NCI-H69 (cell line): Measurements from ENCODE around the gene SORCS1.
"Not testable (repeated sequence)": the region's sequence is repeated elsewhere in the genome, so short reads cannot be mapped to it uniquely, and the experiment has no call there.

ENCODE experiments used
- DNase-seq: peaks from one replicate; lab custom pipeline; 2025; lab: John Stamatoyannopoulos, UW

The SORCS1 gene

DNA sequence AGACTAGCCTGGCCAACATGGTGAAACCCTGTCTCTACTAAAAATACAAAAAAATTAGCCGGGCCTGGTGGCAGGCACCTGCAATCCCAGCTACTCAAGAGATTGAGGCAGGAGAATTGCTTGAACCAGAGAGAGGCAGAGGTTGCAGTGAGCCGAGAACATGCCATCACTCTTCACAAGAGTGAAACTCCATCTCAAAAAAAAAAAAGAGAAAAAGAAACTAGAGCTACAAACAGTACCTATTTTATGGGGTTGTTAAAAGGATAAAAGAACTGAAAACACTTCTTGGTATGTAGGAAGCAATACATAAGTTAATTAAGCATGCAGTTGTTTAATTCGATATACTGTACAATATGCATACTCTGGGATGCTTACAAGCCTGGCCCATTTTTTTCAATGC, 216.9 kb downstream of the SORCS1 start:
- DNase-seq: no peak

DNA sequence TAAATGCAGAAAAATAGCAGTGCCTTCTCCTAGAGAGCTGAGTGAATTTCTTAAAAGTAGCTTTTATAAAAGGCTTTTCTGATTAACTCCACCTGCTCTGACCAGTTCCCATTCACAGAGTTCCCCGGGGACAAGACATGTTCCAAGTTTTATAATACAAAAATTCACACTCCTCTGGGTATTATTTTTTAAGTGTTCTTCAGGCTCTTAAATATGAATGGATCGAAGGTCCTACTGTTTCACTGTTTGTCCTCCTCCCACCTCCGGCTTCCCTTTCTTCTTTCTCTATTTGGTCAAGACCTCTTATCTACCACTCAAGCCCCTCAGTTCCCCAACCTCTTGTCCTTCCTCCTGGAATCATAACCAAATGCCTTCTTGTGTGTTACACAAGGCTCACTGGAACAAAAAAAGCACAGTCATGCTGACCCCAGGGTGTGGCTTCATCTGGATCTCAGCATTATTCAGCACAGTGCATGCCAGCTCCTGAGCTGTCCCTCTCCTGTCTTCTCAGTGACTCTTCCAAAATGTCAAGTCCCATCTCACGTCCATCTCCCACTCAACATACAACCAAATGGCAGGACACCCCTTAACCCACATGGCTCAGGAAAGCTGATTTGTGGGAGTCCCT, 222.4 kb downstream of the SORCS1 start:
- no peak for DNase-seq

DNA sequence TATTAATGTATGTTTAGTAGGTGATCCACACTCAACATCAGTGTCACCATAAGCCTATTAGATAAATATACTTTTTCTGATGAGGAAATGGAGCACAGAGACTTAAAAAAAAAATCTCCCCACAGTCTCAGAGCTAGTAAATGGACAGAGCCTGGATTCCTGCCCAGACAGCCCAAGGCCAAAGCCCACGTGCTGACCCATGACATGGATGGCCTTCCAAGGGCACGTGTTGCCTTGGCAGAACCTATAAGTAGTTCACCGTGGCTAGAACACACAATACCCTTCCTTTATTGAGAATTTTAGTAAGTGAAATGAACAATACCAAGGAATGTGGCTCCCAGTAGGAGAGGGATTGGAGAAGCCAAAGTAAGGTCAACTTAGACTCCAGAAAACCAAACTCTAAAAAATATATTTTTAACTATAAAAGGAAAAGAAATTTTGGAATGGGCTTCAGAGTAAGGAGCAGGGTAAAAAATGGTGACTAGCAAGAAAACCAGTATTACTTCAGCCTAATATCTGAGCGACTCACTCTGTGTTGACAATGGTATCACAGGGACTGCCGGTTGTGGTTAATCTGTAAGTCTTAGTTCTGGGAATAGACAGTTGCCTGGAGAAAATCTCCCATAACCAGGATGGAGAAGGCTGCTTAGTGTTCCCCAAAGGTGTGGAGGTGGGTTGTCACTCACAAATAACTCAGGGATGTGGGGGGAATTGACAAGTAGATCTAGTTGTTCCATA, 223.0 kb downstream of the SORCS1 start:
- no peak for DNase-seq

DNA sequence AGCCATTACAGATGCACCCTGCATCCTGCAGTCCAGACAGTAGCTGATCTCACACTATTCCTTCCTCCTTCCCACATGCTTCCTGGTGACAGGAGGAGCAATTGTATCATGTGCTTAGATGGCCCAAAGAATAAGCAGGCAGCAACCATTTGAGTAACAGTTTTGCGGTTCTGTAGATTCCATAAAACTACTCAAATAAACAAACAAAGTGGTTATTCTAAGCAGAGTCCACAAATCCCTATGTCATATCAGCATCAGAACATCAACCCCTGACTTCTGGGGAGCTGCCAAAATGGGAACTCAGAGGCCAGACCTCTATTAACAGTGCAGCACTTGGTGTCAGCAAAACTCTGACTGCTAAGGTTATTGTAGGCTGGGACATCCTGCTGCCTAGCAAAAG, 226.0 kb downstream of the SORCS1 start:
- DNase-seq: no peak

DNA sequence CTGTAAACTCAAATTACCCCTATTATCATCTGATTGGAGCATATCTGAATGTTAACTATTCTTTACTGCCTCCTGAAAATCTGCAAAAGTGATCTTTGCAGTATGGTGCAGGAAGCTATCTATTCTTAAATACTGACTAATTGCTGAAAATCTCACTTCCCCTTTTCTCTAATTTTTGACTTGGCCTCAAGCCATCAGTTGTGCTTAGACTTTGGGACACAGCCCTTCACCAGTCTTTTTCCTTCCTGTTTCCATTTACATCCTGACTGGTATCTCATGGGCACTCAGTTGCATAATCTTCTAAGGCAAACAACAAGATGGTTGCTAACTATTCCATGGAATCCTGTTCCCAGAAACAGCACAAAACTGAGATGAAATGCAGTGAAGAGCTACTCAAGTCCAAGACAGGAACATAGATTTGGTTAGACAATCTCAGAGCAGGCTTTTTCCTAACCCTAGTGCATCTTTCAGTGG, 228.5 kb downstream of the SORCS1 start:
- DNase-seq: no peak

DNA sequence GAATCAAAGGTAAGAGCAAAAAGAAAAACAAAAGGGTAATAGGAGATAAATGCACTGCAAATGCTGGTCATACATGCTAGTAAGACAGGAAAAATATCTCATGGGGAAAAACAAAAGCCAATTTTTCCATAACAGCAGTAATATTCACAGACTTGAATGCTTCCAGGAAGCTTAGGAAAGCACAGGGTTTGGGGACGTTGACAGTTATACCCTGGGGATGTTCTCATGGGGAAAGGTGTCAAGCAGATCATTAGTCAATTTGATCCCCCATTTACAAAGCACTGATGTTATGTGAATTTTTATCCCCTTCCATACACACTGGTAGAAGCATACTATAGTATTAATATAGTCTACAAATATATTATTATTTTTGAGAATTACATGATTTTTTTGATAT, 232.7 kb downstream of the SORCS1 start:
- DNase-seq: no peak

DNA sequence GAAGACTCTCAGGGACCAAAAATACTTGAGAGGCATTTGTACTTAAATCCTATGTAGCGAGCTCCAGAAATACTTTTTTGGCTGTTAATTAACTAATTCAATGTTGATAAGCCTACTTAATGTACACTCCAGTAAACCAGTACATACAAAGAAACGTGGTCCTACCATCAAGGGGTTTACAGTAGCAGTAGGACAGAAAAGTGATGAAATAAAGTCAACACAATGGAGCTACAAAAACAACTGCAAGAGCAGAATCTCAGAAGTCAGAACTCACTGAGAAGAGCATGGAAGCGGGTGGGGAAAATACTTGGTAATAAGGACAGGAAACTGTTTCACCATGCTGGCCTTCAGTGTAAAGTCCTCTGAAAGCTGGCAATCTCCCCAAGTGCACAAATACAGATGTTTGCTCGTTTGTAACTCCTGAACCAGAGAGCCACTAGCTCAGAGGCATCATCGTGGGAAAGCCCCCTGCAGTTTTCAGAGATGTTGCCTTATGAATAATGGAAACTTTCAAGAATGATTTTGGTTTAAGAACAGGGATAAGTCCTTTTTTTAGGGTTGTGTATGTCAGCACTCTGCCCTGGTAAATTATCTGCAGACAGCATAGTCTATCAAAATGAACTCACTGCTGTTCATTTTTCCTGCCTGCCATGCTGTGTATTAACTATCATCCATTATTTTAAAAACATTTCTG, 233.2 kb downstream of the SORCS1 start:
- no peak for DNase-seq

DNA sequence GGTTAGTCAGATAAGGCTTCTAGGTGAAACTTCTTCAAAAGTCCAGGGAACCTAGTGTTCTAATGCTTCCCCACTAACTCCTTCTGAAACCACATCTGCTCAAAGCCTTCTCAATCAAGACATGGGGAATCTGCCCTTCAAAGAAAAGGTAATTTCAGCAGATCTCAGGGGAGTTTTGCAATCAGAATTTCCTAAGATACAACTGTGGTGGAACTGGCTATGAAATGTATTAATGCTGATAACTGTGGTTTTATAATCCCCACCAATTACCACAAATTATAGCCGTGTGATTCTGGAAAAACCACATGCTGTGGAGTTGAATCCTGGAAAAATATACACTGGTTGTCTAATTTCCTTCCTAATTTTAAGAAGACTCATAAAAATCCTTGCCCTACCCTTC, 233.8 kb downstream of the SORCS1 start:
- no peak for DNase-seq

DNA sequence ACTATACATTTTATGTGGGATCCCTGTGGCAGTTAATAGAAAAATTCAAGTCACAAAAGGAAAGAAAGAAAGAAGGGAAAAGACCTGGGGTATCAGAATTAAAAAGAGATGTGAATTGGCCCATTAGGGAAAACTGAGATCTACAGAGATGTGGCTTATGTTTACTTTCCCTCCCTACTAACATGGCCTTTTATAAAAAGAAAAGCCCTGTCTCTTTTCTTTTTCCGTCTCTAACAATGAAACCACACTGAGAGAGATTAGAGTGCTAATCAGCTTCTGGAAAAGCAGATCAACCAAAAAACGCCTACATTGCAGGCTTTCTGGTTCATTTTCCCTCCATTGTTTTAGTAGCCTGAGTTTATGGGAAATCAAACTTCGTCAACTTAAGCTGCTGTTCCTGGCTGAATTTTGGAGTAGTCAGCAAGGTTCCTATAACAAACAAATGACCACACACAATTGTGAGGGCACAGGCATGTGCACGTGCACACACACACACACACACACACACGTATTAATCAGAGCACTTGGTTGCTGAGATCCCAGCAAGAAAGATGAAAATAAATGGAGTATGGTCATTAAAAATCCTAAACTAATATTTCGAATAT, 235.1 kb downstream of the SORCS1 start:
- no peak for DNase-seq

DNA sequence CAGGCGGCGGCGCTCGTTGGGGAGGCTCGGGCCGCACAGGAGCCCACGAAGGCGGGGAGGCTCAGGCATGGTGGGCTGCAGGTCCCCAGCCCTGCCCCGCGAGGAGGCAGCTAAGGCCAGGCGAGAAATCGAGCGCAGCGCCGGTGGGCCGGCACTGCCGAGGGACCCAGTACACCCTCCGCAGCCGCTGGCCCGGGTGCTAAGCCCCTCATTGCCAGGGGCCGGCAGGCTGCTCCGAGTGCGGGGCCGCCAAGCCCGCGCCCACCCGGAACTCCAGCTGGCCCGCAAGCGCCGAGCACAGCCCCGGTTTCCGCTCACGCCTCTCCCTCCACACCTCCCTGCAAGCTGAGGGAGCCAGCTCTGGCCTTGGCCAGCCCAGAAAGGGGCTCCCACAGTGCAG, 236.4 kb downstream of the SORCS1 start:
- not testable (repeated sequence) for DNase-seq

DNA sequence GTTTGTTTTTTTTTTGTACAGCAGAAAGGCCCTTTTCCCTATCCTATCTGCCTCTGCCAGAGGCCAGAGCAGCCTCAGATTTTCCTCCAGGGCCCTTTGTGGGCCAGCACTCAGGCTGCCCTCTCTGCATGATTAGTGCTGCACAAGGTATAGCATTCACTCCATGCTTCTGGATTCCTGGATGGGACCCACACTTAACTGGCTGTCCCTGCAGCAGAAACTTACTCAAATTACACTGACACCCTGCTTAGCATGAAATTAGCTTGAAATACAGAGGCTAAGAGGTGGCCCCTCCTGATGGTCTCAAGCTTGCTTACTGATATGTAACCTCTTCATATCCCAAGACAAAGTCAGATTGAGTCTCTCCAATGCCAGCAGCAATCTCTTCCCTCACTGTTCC, 239.3 kb downstream of the SORCS1 start:
- no peak for DNase-seq

DNA sequence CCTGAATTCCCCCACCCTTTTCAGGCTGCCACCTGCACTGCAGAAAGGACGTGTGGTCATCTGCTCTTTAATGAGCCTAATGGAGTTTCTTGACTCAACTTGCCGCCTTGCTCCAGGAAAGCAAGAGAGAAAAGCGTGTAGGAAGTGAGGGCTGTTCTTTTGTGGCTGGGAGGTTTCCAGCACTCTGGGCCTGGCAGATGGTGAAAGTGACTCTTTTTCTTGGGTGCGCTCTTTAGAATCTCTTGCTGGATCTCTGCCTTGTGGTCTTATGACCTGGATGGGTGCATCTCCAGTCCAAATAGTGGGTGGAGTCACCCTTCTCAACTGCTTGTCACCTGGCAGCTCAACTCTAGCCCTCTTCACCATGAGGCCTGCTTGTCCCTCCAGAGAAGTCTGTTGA, 244.0 kb downstream of the SORCS1 start:
- DNase-seq: no peak

DNA sequence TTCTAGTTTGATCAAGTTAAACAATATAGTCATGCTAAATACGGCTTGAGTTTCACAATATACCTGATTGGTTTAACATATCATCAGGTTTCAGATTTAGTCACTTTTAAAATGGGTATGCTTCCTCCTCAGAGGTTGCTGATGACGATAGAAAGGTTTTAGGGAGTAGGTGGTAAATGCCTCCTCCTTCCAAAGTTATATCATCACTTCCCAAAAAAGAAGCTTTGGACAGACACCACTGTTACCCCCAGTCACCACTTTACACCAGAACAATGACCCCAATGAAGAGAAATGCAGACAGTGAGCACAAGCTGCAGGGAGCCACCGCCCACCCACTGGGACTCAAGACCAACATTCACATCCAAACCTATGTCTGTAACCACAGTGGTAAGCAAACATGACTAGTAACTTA, 244.6 kb downstream of the SORCS1 start:
- DNase-seq: no peak

DNA sequence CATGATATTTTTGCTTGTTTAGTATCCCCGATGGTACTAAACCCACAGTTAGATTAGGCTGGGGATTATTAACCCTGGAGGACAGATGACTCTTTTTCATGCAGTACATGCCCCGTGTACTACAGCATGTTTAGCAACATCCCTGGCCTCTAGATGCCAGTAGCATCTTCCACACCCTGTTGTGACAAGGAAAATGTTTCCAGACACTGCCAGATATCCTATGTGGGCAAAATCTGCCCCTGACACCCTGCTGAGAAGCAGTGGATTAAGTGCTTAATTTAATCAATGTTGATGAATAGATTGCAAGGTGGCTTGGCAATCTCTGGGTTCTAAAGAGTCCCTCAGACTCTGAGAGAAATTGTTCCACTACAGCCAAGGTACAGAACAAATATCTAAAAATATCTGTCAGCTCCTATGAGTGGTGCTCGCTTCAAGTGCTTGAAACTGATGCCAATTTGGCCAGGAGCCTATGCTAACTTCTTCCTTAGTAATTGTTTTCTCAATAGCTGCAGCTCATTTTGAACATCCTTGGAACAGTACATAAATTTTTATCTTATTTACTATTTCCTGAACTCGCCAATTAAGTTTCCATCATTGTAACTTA, 247.0 kb downstream of the SORCS1 start:
- DNase-seq: no peak

DNA sequence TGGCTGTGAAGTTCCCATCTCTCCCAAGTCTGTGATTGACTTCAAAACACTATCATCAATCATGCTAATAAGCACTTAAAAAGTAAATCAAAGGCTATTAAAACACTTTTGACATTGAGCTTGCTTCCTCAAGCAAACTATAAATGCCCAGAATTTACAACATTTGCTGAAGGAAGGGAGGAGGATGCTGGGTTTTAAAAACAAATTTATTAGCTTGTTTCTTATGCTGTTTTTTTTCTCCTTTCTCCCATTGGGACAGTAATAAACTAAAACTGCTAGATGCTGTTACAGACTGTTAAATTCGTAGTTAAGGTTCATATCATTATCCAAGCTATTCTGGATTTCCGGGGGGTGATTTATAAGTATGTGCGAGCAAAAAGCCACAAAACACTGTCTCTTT, 250.5 kb downstream of the SORCS1 start:
- DNase-seq: no peak

DNA sequence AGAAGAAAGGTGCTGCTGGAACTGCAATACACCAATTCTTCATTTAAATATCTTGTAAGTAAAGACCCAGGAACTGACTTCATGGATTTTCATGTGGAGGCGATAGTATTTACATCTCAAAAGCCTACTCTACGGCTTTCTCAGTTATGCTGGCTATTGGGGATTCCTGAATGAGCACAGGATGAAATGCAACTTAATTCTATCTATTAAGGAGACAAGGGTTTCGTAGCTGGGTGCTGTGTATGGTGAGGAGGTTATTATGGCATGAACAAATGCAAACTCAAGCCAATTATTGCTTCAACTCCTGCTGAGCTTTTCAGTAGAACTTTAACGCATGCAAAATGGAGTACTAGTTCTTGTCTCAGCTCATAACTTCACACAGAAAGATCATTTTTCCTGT, 251.2 kb downstream of the SORCS1 start:
- no peak for DNase-seq

DNA sequence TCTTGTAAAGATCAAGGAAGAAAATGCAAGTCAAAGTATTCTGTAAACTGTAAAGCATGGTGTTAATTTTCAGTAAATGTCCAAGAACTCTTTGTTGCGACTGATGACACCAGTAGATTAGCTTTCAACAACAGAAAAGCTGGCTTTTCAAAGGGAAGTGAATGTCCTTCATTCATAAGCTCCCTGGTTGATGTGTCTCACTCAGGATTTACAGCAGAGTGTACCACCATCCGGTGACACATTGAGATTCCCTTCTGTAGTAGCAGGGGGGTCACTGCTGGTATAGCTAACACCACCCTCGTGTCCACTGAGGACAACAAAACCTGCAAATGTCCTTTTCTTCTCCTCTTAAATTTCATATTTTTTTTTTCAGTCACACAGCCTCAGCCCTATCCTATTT, 253.4 kb downstream of the SORCS1 start:
- DNase-seq: no peak

DNA sequence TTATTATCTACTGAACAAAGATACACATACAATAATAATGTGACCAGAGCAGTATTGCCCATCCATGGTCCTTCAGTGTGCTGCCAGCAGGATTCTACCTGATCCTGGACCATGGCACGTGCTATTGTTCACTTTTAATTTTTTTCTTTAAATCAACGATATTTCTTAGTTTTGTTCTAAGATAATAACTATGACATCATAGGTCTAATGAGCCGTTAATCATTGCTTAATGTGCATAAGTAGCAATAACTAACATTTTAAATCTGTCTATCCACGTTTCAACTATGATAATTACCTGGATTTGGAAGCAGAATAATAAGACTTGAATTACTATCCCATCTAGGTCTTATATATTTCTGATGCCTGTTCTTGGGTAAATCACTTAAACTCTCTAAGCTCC, 253.8 kb downstream of the SORCS1 start:
- no peak for DNase-seq

DNA sequence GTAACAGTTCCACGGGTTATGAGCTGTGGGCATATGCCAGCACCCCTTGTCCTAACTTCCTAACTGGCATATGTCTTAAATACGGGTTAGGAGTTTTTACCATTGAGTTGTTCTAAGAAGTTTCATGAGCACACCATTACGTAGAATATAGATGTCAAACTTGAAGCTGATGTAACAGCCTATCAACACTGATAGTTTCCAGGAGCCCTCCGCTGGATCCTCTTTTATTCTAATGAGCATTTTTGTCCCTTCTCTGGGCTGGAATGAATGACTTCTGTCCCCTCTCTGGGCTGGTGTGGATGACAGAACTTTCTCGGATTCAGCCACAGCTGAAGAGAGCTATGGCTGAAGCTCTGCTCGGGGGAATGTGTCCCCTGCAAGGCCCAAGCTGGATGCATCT, 256.3 kb downstream of the SORCS1 start:
- DNase-seq: no peak

DNA sequence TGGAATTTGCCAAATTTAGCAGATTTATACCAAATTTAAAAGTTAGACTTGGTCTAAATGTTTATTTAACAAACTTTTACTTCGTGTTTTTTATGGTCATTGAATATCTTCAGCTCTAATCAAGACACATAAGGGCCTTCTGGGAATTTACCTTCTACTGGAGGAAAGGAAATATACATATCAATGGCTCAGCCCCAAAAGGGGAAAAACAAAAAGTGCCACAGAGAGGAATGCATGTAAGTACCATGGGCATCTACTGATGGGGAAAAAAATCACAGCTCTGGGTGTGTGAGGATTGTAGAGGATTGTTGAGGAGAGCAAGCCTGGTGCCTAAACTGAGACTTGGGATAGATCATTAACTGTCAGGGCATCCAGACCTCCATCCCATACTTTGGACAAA, 260.3 kb downstream of the SORCS1 start:
- no peak for DNase-seq

DNA sequence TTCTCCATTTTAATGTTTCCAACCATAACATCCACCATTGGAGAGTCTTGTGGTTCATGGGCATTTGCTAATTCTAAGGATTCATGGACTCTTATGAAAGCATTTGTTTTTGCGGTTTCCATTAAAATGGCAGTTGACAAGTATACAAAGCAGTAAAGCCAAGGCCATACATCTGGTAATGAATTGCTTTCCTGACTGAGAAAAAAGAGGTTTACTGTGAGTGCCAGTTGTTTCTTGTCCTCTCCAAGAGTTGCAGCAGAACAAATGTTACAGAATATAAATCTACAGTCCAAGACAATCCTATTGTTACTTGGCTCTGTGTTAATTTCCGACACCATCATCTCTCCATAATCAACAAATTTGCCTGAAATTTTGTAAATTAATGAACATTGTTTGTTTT, 261.3 kb downstream of the SORCS1 start:
- no peak for DNase-seq

DNA sequence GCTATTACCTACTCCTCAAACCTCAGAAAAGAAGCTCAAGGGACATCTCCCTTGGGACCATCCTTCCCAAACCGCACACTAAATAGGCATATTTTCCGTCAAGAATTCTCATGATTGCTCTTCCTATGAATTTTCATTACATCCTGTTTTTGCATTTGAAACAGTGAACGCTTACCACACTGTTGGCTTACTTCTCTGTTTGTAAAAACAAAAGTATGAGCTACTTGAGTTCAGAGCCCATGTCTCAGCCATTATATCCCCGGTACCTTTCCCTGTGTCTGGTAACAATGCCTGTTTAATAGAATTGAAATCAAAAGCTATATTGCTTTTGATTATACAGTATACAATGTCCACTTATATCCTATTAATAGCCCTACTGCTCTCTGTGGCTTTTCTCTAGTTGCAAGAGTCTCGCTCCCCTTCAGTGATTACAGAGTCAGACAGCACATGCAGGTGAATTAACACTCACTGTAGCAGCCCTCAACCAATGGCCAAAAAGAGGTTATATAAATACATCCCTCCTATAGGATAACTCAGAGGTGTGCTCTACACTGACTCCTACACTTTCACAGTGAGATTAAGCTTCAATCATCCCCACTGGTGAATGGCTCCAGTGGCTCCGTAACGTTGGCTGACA, 264.4 kb downstream of the SORCS1 start:
- no peak for DNase-seq
